Right cardiac atrium (tissue), 5 donors: ENCODE measurements around the gene ZFYVE27. TPM values are rescaled to one million over a fixed set of nuclear protein-coding genes. Genes with fewer than 3 reads are reported as not detected.

Experiments
- ATAC-seq, 2 donors: fragments of 200-7000 bp; cut with Tn5 transposase; one replicate each; pipeline versions ENCODE4 v1.8.0 to v1.9.1; 2020; ENCODE audit warnings: moderate library complexity in 2 of 2, mild to moderate bottlenecking in 1 of 2
- DNase-seq, 3 donors: peaks; one replicate each; pipeline ENCODE4 v3.0.0-alpha.2; 2020
- H3K27ac ChIP-seq: one replicate; pipeline ENCODE4 v1.5.1; 2013; ENCODE audit warnings: mild to moderate bottlenecking, low read length, control low read depth, moderate library complexity
- H3K27me3 ChIP-seq: one replicate; pipeline ENCODE4 v1.6.1; 2013; ENCODE audit not compliant: control insufficient read depth, insufficient read depth
- H3K4me1 ChIP-seq: one replicate; pipeline ENCODE4 v1.6.1; 2013; ENCODE audit warnings: low read length; ENCODE audit not compliant: control insufficient read depth, insufficient read depth
- H3K4me3 ChIP-seq: one replicate; pipeline ENCODE4 v1.5.1; 2013; ENCODE audit warnings: low read length, control low read depth
- H3K9me3 ChIP-seq: one replicate; pipeline ENCODE4 v1.6.1; 2013; ENCODE audit warnings: low read length; ENCODE audit not compliant: control insufficient read depth
- WGBS: extraction: QIAGEN DNeasy Blood & Tissue Kit; methylation state at CpG from one replicate; pipeline ENCODE4 v1.1.7; 2013; 5-methylcytosine and 5-hydroxymethylcytosine counted together
- intact Hi-C, 4 donors: fragments of 100-400 bp; cut with DNase I; formaldehyde crosslinking; loops; one replicate each; pipeline versions ENCODE4 v1.11.0 to v1.14.0; 2022 to 2023
- polyA plus RNA-seq: library from polyadenylated mRNA; stranded (reverse); fragments of 200-250 nt; gene quantifications from one replicate; pipeline ENCODE4 v1.2.3, GENCODE V29; 2013
- total RNA-seq, 4 donors: library from RNA; stranded (reverse); fragmentation: NEBNext Ultra II Directional; extraction: Animal tissue kit (Norgen Biotek cat#: 25700); gene quantifications; one replicate each; pipeline ENCODE4 v1.2.1, GENCODE V29; 2021
- donor health status: healthy with polysubstance abuse.
- donor health status: DM: no; HTN: yes; CAD: no.
- donor health status: DM: no; HTN: no; CAD: no.
- donor health status: DM: no; HTN: yes; CAD: no; lungs with severe emphysema.
- donor health status: DM: yes; HTN: yes; CAD: no.

Gene ZFYVE27
- total and polyA plus RNA-seq, 5 donors: 14.8 to 20.6 (median 16.3) TPM

DNA sequence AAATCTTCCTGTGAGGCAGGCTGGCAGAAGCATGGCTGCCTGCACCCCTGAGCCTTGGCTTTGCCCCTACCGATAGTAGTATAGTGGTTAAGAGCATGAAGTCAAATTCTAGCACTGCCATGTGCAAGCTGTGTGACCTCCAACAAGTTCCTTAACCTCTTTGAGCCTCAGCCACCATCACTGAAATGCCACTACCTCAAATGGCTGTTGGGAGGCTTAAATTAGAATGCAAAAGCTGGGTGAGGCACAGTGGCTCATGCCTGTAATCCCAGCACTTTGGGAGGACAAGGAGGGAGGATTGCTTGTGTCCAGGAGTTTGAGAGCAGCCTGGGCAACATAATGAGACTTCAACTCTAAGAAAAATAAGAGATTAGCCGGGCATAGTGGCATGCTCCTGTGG is 26.5 kb downstream of the ZFYVE27 start:
- DNase-seq: no peak
- Histone ChIP-seq H3K9me3 (no peaks in the 10 kb centered on the region), H3K4me3 (no peak overlapping the region), H3K4me1 (no peaks in the 10 kb centered on the region), H3K27ac (peak overlapping the region; percentile 42), H3K27me3 (no peaks in the 10 kb centered on the region)
- intact Hi-C loops: loop anchor here in 1 of 4 donors (5.0 to 10.0 kb wide), 2 partner anchors 109 to 281 kb away; no protein-coding TSS in a partner anchor
- WGBS: 73% methylated on average over 2 of the region's 2 CpGs
- no peak for ATAC-seq

DNA sequence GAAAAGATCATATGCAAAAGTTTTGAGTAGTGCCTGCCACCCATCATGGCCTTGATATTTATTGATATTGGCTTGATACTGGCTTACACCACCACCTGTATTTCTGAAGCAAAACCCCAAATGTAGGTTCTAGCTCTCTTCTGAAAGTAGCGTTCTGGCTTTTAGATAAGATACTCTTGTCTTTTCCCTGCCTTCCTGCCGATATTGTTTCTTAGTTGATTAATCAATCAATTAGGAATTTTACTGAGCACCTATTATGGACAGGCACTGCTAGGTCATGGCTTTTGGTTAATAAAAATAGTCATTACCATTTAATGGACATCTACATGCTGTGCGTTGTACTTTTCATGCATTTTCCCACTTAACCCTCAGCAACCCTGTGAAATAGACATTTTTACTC is 27.0 kb downstream of the ZFYVE27 start:
- ATAC-seq (no peak), DNase-seq (no peak)
- Histone ChIP-seq H3K4me1 (no peaks in the 10 kb centered on the region), H3K4me3 (no peak overlapping the region), H3K9me3 (no peaks in the 10 kb centered on the region), H3K27me3 (no peaks in the 10 kb centered on the region), H3K27ac (no peak overlapping the region)
- 90% methylated on average over 3 of the region's 3 CpGs for WGBS
- intact Hi-C loops: loop anchor here in 1 of 4 donors (5.0 to 10.0 kb wide), 2 partner anchors 108 to 281 kb away; no protein-coding TSS in a partner anchor

- 76% methylated on average over 7 of the region's 7 CpGs for WGBS
- intact Hi-C loops: loop anchor here in 1 of 4 donors (5.0 to 10.0 kb wide), 2 partner anchors 108 to 280 kb away; no protein-coding TSS in a partner anchor
- no peaks in the 10 kb centered on the region for H3K4me1 ChIP-seq
- ATAC-seq (no peak), DNase-seq (no peak)
- H3K9me3 ChIP-seq: no peaks in the 10 kb centered on the region
- H3K27ac ChIP-seq: no peak overlapping the region
- H3K4me3 ChIP-seq: no peak overlapping the region
- no peaks in the 10 kb centered on the region for H3K27me3 ChIP-seq
These were observed 27.6 kb downstream of the ZFYVE27 start for GRCh38 chr10:97764519-97764931.

- ATAC-seq: no peak
- intact Hi-C loops: loop anchor here in 1 of 4 donors (10.0 kb wide), 1 partner anchor 280 kb away; no protein-coding TSS in a partner anchor
- no peak overlapping the region for H3K4me3 ChIP-seq
- H3K27me3 ChIP-seq: no peaks in the 10 kb centered on the region
- H3K4me1 ChIP-seq: no peaks in the 10 kb centered on the region
- no peak overlapping the region for H3K27ac ChIP-seq
- DNase-seq: no peak
- 97% methylated on average over 15 of the region's 15 CpGs for WGBS
- no peaks in the 10 kb centered on the region for H3K9me3 ChIP-seq
These were observed 28.3 kb downstream of the ZFYVE27 start for GRCh38 chr10:97765201-97765600.

DNA sequence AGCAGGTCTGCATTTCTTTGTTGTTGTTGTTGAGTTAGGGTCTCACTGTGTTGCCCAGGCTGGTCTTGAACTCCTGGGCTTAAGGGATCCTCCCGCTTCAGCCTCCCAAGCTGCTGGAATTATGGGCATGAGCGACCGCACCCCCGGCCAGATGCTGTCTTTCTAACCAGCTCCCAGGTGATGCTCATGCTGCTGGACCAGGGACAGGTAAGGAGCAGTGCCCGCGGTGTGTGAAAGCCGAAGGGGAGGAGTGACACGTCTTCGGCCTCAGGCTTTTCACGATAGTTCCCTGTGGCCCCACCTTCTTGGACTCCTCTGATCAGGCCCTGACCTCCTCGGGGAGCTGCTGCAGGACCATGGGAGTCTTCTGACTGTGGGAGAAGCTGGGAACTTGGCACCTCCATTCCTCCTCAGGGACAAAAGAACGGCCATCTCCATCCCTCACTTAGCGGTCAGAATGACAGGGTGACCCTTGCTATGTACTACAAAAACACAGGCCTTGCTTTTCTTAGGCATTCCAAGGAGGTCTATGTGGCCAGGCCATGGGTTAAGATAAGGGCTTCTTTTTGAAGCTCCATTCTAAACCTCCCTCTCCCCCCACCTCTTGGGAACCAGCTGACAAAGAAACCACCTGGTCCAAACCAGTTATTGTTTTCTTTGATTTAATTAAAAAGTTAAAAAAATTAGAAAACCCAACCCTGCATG is 29.3 kb downstream of the ZFYVE27 start:
- DNase-seq: no peak
- no peak for ATAC-seq
- H3K27me3 ChIP-seq: no peaks in the 10 kb centered on the region
- intact Hi-C loops: loop anchor here in 1 of 4 donors (10.0 kb wide), 1 partner anchor 279 kb away; no protein-coding TSS in a partner anchor
- no peaks in the 10 kb centered on the region for H3K9me3 ChIP-seq
- WGBS: 85% methylated on average over 13 of the region's 13 CpGs
- no peak overlapping the region for H3K4me3 ChIP-seq
- no peaks in the 10 kb centered on the region for H3K4me1 ChIP-seq
- no peak overlapping the region for H3K27ac ChIP-seq

- Histone ChIP-seq H3K9me3 (no peaks in the 10 kb centered on the region), H3K4me3 (no peak overlapping the region), H3K27me3 (no peaks in the 10 kb centered on the region), H3K27ac (no peak overlapping the region), H3K4me1 (no peaks in the 10 kb centered on the region)
- DNase-seq (peak in 1 of 3 donors; percentile 58), ATAC-seq (no peak)
- intact Hi-C loops: loop anchor here in 1 of 4 donors (10.0 kb wide), 1 partner anchor 278 kb away; no protein-coding TSS in a partner anchor
- 84% methylated on average over 22 of the region's 22 CpGs for WGBS
These were observed 30.3 kb downstream of the ZFYVE27 start for GRCh38 chr10:97766996-97767924.

- Histone ChIP-seq H3K27me3 (no peaks in the 10 kb centered on the region), H3K4me1 (no peaks in the 10 kb centered on the region), H3K9me3 (no peaks in the 10 kb centered on the region), H3K27ac (no peak overlapping the region), H3K4me3 (no peak overlapping the region)
- no peak for ATAC-seq
- peak in 1 of 3 donors; percentile 16 for DNase-seq
- whole genome bisulfite sequencing: 78% methylated on average over 9 of the region's 9 CpGs
- intact Hi-C loops: loop anchor here in 1 of 4 donors (10.0 kb wide), 1 partner anchor 276 kb away; no protein-coding TSS in a partner anchor
These were observed 31.7 kb downstream of the ZFYVE27 start for GRCh38 chr10:97768322-97769315.

DNA sequence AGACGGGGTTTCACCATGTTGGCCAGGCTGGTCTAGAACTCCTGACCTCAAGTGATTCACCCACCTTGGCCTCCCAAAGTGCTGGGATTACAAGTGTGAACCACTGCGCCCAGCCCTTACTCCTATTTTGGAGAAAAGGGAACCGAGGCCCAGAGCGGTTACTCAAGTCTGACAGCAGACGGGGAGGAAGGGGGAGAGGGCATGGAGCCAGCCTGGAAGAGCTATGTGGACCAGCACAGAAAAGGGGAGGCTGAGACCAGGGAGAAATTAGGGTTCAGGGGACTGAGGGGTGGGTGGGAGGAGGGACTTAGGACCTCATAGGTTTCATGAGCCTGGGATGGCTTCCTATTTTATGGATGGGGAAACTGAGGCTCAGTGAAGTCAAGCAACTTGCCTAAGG is 33.3 kb downstream of the ZFYVE27 start:
- WGBS: 62% methylated on average over 5 of the region's 5 CpGs
- Histone ChIP-seq H3K27me3 (no peaks in the 10 kb centered on the region), H3K27ac (no peak overlapping the region), H3K4me3 (peak overlapping the region; percentile 13), H3K4me1 (no peaks in the 10 kb centered on the region), H3K9me3 (no peaks in the 10 kb centered on the region)
- intact Hi-C loops: no loop called here
- DNase-seq (peak in 1 of 3 donors; percentile 52), ATAC-seq (no peak)

DNA sequence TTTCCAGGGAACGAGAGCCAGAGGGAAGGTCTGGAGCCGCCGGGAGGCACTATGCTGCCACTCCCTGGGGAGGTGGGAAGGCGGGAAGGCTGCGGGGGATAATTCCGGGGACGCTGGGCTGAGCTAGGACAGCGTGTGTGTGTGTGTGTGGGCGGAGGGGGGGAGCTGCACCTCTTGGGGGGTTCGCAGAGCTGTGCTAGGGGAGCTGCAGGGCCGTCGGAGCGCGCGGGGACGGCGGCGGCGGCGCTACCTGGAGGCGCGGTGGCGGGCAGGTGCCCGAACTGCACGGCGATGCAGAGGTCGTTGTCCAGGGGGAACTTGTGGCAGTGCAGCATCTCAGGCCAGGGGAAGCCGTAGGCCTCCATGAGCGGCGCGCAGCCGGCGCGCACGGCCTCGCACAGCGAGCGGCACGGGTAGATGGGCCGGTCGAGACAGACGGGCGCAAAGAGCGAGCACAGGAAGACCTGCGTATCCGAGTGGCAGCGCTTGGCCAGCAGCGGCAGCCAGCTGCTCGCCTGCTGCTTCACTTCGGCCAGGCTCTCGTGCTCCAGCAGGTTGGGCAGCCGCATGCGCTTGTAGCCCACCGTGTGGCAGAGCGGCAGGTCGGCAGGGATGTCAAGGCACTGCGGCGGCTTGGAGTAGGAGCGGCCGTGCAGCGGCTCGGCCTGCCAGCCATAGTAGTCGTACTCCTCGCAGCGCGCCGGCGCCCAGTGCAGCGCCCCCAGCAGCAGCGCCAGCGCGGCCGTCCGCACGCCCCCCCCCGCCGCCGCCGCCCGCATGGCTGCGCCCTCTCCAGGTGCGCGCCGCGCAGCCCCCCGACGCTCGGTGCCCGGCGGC is 34.3 kb downstream of the ZFYVE27 start:
- H3K4me1 ChIP-seq: no peaks in the 10 kb centered on the region
- WGBS: 1% methylated on average over 90 of the region's 90 CpGs
- peak overlapping the region; percentile 13 for H3K4me3 ChIP-seq
- no peaks in the 10 kb centered on the region for H3K9me3 ChIP-seq
- H3K27ac ChIP-seq: peak overlapping the region; percentile 22
- H3K27me3 ChIP-seq: no peaks in the 10 kb centered on the region
- ATAC-seq (peak; percentile 4 to 16), DNase-seq (peak in 1 of 3 donors; percentile 74)
- intact Hi-C loops: no loop called here
